UCSD-AML1 (cell line): ENCODE data around the gene PSMA6.

ENCODE experiments used
- DNase-seq: peaks from one replicate; lab custom pipeline; 2025; ENCODE audit not compliant: unreplicated experiment; lab: John Stamatoyannopoulos, UW

The PSMA6 gene

DNA sequence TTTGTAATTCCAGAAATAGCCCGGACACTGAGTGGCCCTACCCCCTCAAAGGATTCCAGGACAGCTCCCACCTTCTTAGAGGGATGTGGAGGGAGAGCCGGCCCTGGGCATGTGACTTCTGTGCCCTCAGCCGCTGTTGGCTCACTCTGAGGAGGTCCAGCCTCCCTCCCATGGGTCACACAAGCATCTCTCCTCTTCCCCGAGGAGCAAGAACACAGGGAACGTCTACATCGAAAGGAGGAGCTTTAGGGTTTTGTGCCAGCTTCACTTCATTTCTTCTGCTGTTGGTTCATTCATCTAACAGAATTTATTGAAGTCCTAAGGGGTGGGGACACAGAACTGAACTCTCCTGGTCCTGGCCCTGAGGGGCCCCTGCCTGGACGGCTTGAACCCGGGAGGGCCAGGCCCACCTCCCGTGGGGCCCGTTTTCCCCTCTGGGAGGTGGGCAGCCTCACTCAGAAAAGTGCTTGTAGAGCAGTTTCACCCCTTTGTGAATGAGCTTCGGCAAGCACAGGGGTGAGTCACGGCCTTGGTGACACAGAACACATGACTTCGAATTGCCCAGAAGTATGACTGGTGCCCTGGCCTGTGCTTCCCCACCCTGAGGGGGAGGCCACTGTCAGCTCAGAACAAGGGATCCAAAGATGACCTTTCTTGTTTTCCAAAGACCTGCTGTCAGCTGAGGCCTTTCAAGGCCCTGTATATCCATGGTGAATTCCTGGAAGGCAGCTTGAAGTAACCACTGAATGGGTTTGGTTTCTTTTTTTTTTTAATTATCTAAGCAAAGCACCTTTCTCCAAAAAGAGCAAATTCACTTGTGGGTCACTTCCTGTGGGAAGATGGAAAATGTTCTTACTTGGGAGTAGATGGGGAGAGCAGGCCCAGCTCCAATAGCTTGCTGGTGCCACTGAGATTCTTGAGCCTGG lies 73.2 kb downstream of the PSMA6 start:
- DNase-seq: peak; percentile 73

- DNase-seq: peak; percentile 72
Observed at GRCh38 chr14:35366056-35366451, 73.9 kb downstream of the PSMA6 start.

- no peak for DNase-seq
Observed at GRCh38 chr14:35366521-35366976, 74.4 kb downstream of the PSMA6 start.

GRCh38 chr14:35367056-35367372 lies 74.8 kb downstream of the PSMA6 start:
- no peak for DNase-seq
